WERI-Rb-1 (cell line): ENCODE measurements around the gene BCAR1.

ENCODE experiments used
- DNase-seq: peaks from one replicate; pipeline ENCODE4 v3.0.0-alpha.2; 2020
- H3K27ac ChIP-seq: fragments of 250-450 bp; sonication (Bioruptor Pico); 2 replicates; pipeline ENCODE4 v1.5.1; 2020; ENCODE audit warnings: mild to moderate bottlenecking, moderate library complexity
- H3K27me3 ChIP-seq: fragments of 250-450 bp; sonication (Bioruptor Pico); 2 replicates; pipeline ENCODE4 v1.5.1; 2021; ENCODE audit warnings: mild to moderate bottlenecking, low read depth, moderate library complexity; ENCODE audit not compliant: insufficient read depth, severe bottlenecking
- H3K36me3 ChIP-seq: fragments of 250-450 bp; sonication (Bioruptor Pico); 2 replicates; pipeline ENCODE4 v1.5.1; 2020; ENCODE audit warnings: mild to moderate bottlenecking, moderate library complexity
- H3K4me3 ChIP-seq: 2 replicates; pipeline ENCODE4 v1.5.1; 2011; ENCODE audit warnings: low read depth, mild to moderate bottlenecking, control low read depth, low read length
- H3K9me3 ChIP-seq: fragments of 250-450 bp; sonication (Bioruptor Pico); 2 replicates; pipeline ENCODE4 v1.5.1; 2021; ENCODE audit warnings: mild to moderate bottlenecking, moderate library complexity; ENCODE audit not compliant: severe bottlenecking
- CTCF ChIP-seq: IDR thresholded peaks from 2 replicates; pipeline ENCODE4 v1.5.1; 2011; ENCODE audit warnings: low read depth, mild to moderate bottlenecking, control low read depth, inconsistent platforms, low read length

Gene BCAR1

GRCh38 chr16:75248536-75249380 lies 2.7 kb downstream of the BCAR1 start:
- H3K27me3 ChIP-seq, result no peaks in the 10 kb centered on the region
- TF ChIP-seq CTCF, result no peak
- no peak overlapping the region for H3K27ac ChIP-seq
- no peak for DNase-seq
- H3K4me3 ChIP-seq, result no peak overlapping the region
- no peaks in the 10 kb centered on the region for H3K9me3 ChIP-seq
- H3K36me3 ChIP-seq, result no peaks in the 10 kb centered on the region

GRCh38 chr16:75248142-75248535 lies 3.3 kb downstream of the BCAR1 start:
- no peaks in the 10 kb centered on the region for H3K36me3 ChIP-seq
- no peaks in the 10 kb centered on the region for H3K9me3 ChIP-seq
- no peak overlapping the region for H3K27ac ChIP-seq
- no peak for DNase-seq
- no peaks in the 10 kb centered on the region for H3K27me3 ChIP-seq
- H3K4me3 ChIP-seq, result no peak overlapping the region
- no peak for TF ChIP-seq CTCF

GRCh38 chr16:75247249-75247648 lies 4.2 kb downstream of the BCAR1 start:
- H3K36me3 ChIP-seq, result no peaks in the 10 kb centered on the region; the same call in 1 of the 2 replicates
- no peaks in the 10 kb centered on the region for H3K9me3 ChIP-seq
- DNase-seq, result no peak
- no peaks in the 10 kb centered on the region for H3K27me3 ChIP-seq
- no peak overlapping the region for H3K27ac ChIP-seq
- no peak overlapping the region for H3K4me3 ChIP-seq
- no peak for TF ChIP-seq CTCF

- H3K27me3 ChIP-seq, result no peaks in the 10 kb centered on the region
- H3K9me3 ChIP-seq, result no peaks in the 10 kb centered on the region
- TF ChIP-seq CTCF, result no peak
- no peak overlapping the region for H3K27ac ChIP-seq
- DNase-seq, result no peak
- H3K36me3 ChIP-seq, result no peaks in the 10 kb centered on the region; the same call in 1 of the 2 replicates
- H3K4me3 ChIP-seq, result no peak overlapping the region
Observed at GRCh38 chr16:75246504-75247205, 4.8 kb downstream of the BCAR1 start.

GRCh38 chr16:75244844-75245758 lies 6.3 kb downstream of the BCAR1 start:
- Histone ChIP-seq H3K36me3 (peaks cover 3% of the 10 kb centered on the region), H3K9me3 (no peaks in the 10 kb centered on the region), H3K27me3 (no peaks in the 10 kb centered on the region), H3K4me3 (no peak overlapping the region), H3K27ac (no peak overlapping the region)
- no peak for DNase-seq
- no peak for TF ChIP-seq CTCF
